HG02571 (cell line): ENCODE measurements around the gene MORN4.

Experiments
- ATAC-seq: cut with Tn5 transposase; IDR thresholded peaks from one replicate; pipeline ENCODE4 v1.9.1; 2021; ENCODE audit warnings: mild to moderate bottlenecking, moderate library complexity; ENCODE audit not compliant: unreplicated experiment

The MORN4 gene

GRCh38 chr10:97575127-97575668 is 58.1 kb downstream of the MORN4 start:
- no peak for ATAC-seq

GRCh38 chr10:97574374-97575126 is 58.8 kb downstream of the MORN4 start:
- ATAC-seq = no peak

GRCh38 chr10:97573672-97574071 is 59.6 kb downstream of the MORN4 start:
- ATAC-seq = no peak

- no peak for ATAC-seq
These were observed 60.3 kb downstream of the MORN4 start for GRCh38 chr10:97573021-97573420.

GRCh38 chr10:97572214-97572989 is 60.9 kb downstream of the MORN4 start, which contains the start of gene ANKRD2:
ANKRD2 (plus strand) TSS chr10:97572779; CDS start chr10:97572789, 10 bp downstream.
- no peak for ATAC-seq

- no peak for ATAC-seq
These were observed 61.7 kb downstream of the MORN4 start for GRCh38 chr10:97571622-97572021.

GRCh38 chr10:97570789-97571471 is 62.4 kb downstream of the MORN4 start:
- ATAC-seq = no peak

GRCh38 chr10:97570146-97570788 is 63.0 kb downstream of the MORN4 start:
- no peak for ATAC-seq

GRCh38 chr10:97567891-97568290 is 65.4 kb downstream of the MORN4 start:
- no peak for ATAC-seq

- ATAC-seq = no peak
These were observed 66.8 kb downstream of the MORN4 start for GRCh38 chr10:97566336-97566996.

- no peak for ATAC-seq
These were observed 68.5 kb downstream of the MORN4 start for GRCh38 chr10:97564776-97565175.
